Stimulated activated naive CD8-positive, alpha-beta T cell treated with anti-CD3 and anti-CD28 coated beads, Interleukin-15, amount 100 ng/mL, for 72 hours (primary cell): ENCODE data around the gene MNAT1.

ENCODE experiments used
- ATAC-seq: fragments of 150-1000 bp; cut with Tn5 transposase; 2 replicates; pipeline ENCODE4 v1.10.0; 2021; ENCODE audit warnings: mild to moderate bottlenecking, moderate library complexity
- DNase-seq, 2 donors: peaks; one replicate each; pipeline ENCODE4 v3.0.0; 2021 to 2022
- H3K27ac Mint-ChIP-seq, 2 donors: one replicate each; pipeline ENCODE4 v1.8.0; 2022; ENCODE audit warnings: mild to moderate bottlenecking in 2 of 2, mixed read lengths in 2 of 2, moderate library complexity in 2 of 2
- H3K27me3 Mint-ChIP-seq: one replicate; pipeline ENCODE4 v1.8.0; 2022; ENCODE audit warnings: mixed read lengths
- H3K4me1 Mint-ChIP-seq: one replicate; pipeline ENCODE4 v1.8.0; 2022; ENCODE audit warnings: mild to moderate bottlenecking, mixed read lengths
- H3K4me3 Mint-ChIP-seq, 2 donors: one replicate each; pipeline ENCODE4 v1.8.0; 2022; ENCODE audit warnings: mild to moderate bottlenecking in 2 of 2, mixed read lengths in 2 of 2, moderate library complexity in 1 of 2
- H3K9me3 Mint-ChIP-seq, 2 donors: one replicate each; pipeline ENCODE4 v1.8.0; 2022; ENCODE audit warnings: mixed read lengths in 2 of 2

The MNAT1 gene

DNA sequence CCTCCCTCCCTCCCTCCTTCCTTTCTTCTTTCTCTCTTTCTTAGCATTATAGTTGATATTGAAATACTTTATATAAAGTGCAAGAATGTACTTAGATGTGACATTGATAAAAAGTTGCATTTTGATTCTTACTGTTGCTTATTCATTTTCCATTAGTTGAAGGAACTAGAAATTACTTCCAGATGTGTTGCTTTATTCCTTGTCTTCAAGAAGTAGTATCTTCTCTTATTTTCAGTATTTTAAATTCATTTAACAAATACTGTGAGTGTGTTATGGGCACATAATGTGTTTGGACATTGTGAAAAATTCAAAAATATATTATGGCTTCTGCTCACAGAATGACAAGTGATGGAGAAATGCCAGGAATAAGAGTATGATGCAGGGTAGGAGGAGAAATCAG is 200.8 kb downstream of the MNAT1 start:
- Mint-ChIP-seq H3K4me1 (no peaks in the 10 kb centered on the region), H3K4me3 (no peak overlapping the region), H3K27me3 (no peaks in the 10 kb centered on the region), H3K9me3 (peaks cover 4 to 15% of the 10 kb centered on the region in 2 donors), H3K27ac (no peak overlapping the region)
- ATAC-seq (no peak), DNase-seq (no peak)

DNA sequence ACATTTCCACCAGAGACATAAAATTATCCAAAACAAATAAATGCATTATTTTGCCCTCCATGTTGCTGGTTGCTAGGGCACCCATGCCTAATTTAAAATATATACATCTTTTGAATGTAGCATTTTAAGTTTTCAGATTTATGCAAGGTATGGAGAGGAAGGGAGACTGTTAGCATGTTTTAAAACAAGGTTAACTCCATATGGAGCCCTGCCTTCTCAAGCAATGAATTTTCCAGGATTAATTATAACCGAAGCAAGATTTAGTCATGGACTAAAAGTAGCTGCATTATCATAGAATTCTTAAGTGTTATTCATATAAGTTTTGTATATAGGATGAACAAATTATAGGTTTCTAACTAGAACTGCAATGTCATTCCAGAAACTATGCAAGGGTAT is 209.1 kb downstream of the MNAT1 start:
- Mint-ChIP-seq H3K4me1 (peaks cover 13% of the 10 kb centered on the region), H3K4me3 (no peak overlapping the region), H3K9me3 (peaks cover 0 to 9% of the 10 kb centered on the region in 2 donors), H3K27ac (no peak overlapping the region), H3K27me3 (no peaks in the 10 kb centered on the region)
- DNase-seq (no peak), ATAC-seq (no peak)

DNA sequence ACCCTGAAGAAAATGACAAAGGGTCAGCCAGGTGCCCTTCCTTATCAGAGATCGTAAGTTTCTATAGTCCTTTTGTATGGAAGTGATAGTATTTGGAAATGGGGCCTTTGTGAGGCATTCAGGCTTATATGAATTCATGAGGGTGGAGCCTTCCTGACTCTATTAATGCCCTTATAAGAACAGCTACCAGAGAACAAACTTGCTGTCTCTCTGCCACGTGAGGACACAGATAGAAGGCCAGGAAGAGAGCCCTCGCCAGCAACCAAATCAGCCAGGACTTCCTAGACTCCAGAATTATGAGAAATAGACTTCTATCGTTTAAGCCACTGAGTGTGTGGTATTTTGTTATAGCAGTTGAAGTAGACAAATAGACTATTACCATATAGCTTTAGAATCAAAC is 209.6 kb downstream of the MNAT1 start:
- peaks cover 0 to 5% of the 10 kb centered on the region in 2 donors for H3K9me3 Mint-ChIP-seq
- DNase-seq (no peak), ATAC-seq (no peak)
- H3K27me3 Mint-ChIP-seq: no peaks in the 10 kb centered on the region
- H3K4me3 Mint-ChIP-seq: no peak overlapping the region
- H3K27ac Mint-ChIP-seq: no peak overlapping the region
- peaks cover 13% of the 10 kb centered on the region for H3K4me1 Mint-ChIP-seq

DNA sequence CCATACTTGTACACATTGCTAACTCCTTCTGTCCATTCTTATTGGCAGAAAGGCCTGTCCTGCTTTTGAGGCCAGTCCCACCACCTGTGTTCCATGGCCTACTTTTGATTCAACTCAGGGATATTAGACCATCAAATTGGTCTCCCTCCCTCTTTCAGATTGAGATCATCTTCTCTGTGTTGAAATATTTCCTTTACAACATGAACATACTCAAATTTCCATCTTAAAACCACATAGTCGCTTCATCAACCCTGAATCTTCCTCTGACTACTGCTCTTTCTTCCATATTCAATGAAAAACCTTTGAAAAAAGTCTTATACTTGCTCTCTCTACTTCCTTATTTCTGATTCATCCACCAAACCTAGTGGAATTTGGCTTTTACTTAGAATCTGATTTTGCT is 211.4 kb downstream of the MNAT1 start:
- Mint-ChIP-seq H3K27ac (peak overlapping the region in 1 of 2 donors; percentile 8), H3K4me3 (no peak overlapping the region), H3K9me3 (no peaks in the 10 kb centered on the region), H3K27me3 (no peaks in the 10 kb centered on the region), H3K4me1 (peaks cover 13% of the 10 kb centered on the region)
- ATAC-seq: peak; percentile 83
- no peak for DNase-seq

DNA sequence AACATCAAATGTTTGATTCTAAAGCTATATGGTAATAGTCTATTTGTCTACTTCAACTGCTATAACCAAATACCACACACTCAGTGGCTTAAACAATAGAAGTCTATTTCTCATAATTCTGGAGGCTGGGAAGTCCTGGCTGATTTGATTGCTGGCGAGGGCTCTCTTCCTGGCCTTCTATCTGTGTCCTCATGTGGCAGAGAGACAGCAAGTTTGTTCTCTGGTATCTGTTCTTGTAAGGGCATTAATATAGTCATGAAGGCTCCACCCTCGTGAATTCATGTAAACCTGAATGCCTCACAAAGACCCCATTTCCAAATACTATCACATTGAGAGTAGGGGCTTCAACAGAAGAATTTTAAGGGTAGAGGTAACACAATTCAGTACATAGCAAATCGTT is 212.2 kb downstream of the MNAT1 start:
- H3K27me3 Mint-ChIP-seq: no peaks in the 10 kb centered on the region
- no peak overlapping the region for H3K4me3 Mint-ChIP-seq
- ATAC-seq: no peak
- peaks cover 13% of the 10 kb centered on the region for H3K4me1 Mint-ChIP-seq
- DNase-seq: no peak
- H3K27ac Mint-ChIP-seq: no peak overlapping the region
- H3K9me3 Mint-ChIP-seq: no peaks in the 10 kb centered on the region

DNA sequence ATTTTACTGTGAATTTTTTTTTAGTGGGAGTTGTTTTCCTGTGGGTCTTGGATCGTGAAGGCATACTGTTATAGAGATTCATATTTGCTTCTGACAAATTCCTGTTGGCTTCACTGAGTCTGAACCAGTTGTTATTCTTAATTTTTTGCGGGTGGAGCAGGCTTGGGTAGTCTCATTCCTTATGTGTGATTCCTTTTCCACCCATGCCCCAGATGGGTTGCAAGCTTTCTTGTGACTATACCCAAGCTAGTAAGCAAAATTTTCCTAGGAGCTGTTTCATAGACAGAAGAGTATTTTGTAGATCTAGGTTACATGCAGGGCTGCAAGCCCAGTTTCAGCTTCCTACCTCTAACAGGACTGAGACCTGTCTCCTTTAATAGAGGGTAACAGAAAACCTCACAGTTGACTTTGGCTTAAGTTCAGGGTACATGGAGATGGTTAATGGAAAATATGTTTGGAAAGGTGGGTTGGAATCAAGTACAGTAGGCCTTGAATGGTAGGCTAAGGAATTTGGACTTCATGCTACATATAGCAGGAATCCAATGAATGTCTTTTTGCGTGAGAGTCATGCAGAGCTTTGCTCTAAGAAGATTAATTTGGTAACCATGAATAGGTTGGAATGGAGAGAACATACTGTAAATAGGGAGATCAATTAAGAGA is 217.3 kb downstream of the MNAT1 start:
- Mint-ChIP-seq H3K9me3 (peaks cover 7 to 10% of the 10 kb centered on the region in 2 donors), H3K27ac (no peak overlapping the region), H3K27me3 (no peaks in the 10 kb centered on the region), H3K4me3 (no peak overlapping the region), H3K4me1 (peaks cover 9% of the 10 kb centered on the region)
- ATAC-seq (no peak), DNase-seq (no peak)

DNA sequence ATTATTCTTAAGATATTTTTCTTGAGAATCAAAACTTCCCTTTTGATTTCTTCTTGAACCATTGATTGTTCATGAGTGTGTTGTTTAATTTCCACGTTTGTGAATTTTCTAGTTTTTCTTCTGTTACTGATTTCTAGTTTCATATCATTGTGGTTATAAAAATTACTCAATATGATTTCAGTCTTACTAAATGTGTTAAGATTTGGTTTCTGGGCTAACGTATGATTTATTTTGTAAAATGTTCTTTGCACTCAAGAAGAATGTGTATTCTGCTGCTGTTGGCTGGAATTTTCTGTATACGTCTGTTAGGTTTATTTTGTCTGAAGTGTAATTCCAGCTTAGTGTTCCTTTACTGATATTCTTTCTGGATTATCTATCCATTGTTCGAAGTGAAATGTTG is 221.6 kb downstream of the MNAT1 start:
- Mint-ChIP-seq H3K4me1 (peaks cover 12% of the 10 kb centered on the region), H3K9me3 (peaks cover 28 to 29% of the 10 kb centered on the region in 2 donors), H3K27me3 (no peaks in the 10 kb centered on the region), H3K27ac (no peak overlapping the region), H3K4me3 (peak overlapping the region in 1 of 2 donors; percentile 38)
- DNase-seq: no peak
- peak; percentile 59 for ATAC-seq

DNA sequence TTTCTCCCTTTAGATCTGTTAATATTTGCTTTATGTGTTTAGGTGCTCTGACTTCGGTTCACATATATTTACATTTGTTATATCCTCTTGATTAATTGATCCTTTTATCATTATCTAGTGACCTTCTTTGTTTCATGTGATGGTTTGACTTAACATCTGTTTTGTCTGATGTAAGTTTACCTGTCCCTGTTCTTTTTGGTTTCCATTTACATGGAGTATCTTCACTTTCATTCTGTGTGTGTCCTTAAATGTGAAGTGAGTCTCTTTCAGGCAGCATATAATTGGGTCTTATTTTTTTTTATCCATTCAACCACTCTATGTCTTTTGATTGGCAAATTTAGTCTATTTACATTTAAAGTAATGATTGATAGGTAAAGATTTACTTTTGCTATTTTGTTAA is 222.1 kb downstream of the MNAT1 start:
- peak overlapping the region in 1 of 2 donors; percentile 30 for H3K27ac Mint-ChIP-seq
- peaks cover 28 to 32% of the 10 kb centered on the region in 2 donors for H3K9me3 Mint-ChIP-seq
- ATAC-seq: no peak
- H3K4me3 Mint-ChIP-seq: peak overlapping the region in 1 of 2 donors; percentile 38
- no peak for DNase-seq
- no peaks in the 10 kb centered on the region for H3K27me3 Mint-ChIP-seq
- H3K4me1 Mint-ChIP-seq: peaks cover 12% of the 10 kb centered on the region

DNA sequence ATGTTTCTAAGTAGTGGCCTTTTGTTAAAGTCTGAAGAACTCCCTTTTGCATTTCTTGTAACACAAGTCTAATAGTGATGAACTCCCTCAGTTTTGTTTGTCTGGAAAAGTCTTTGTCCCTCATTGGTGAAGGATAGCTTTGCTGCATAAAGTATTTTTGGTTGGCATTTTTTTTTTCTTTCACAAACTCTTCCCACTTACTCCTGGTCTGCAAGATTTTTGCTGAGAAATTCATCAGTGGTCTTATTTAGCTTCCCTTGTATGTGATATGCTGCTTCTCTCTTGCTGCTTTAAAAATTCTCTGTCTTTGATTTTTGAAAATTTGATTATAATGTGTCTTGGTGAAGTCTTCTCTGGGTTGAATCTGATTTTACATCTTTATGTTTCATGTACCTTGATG is 223.6 kb downstream of the MNAT1 start:
- Mint-ChIP-seq H3K4me1 (peaks cover 12% of the 10 kb centered on the region), H3K27ac (no peak overlapping the region), H3K4me3 (no peak overlapping the region), H3K27me3 (no peaks in the 10 kb centered on the region), H3K9me3 (peaks cover 28 to 32% of the 10 kb centered on the region in 2 donors)
- ATAC-seq: no peak
- no peak for DNase-seq

DNA sequence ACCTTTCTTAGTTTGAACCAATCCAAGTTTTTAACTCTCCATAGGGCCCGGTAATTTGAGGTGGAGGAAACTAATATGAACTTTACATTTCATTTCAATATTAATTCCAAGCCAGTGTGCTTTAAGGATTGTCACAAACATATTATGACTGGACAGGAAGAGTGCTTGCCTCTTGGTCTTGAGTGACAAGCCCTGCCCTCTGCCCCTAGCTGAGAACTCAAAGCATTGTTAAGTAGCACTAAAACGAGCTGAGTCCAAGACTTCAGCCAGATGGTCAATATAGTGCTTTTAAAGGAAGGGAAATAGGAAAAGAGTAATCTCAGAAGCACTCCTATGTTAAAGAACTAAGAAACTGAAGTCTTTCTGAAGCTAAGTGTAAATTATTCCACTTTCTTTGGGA is 229.2 kb downstream of the MNAT1 start:
- Mint-ChIP-seq H3K9me3 (peaks cover 9 to 10% of the 10 kb centered on the region in 2 donors), H3K27ac (no peak overlapping the region), H3K27me3 (no peaks in the 10 kb centered on the region), H3K4me1 (peaks cover 7% of the 10 kb centered on the region), H3K4me3 (no peak overlapping the region)
- DNase-seq: no peak
- no peak for ATAC-seq

DNA sequence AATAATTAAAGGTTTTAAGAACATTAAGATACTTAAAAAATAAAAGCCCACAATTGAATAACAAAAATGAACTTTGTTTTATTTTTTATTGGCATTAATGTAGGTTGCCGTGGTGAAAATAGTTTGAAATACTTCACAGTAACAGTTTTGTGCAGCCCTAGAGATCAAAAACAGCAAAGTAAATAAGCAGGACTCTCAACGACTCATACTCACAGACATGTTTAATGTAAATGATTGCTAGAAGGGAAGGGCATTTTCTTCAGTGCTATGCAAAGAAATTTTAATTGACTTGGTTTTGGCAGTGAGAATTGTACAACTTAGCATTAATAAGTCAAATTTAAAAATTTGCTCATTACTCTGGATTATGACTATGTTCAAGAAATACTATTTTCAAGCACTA is 230.3 kb downstream of the MNAT1 start:
- no peak overlapping the region for H3K4me3 Mint-ChIP-seq
- H3K4me1 Mint-ChIP-seq: peaks cover 7% of the 10 kb centered on the region
- no peak overlapping the region for H3K27ac Mint-ChIP-seq
- peaks cover 0 to 10% of the 10 kb centered on the region in 2 donors for H3K9me3 Mint-ChIP-seq
- ATAC-seq: no peak
- DNase-seq: no peak
- no peaks in the 10 kb centered on the region for H3K27me3 Mint-ChIP-seq

DNA sequence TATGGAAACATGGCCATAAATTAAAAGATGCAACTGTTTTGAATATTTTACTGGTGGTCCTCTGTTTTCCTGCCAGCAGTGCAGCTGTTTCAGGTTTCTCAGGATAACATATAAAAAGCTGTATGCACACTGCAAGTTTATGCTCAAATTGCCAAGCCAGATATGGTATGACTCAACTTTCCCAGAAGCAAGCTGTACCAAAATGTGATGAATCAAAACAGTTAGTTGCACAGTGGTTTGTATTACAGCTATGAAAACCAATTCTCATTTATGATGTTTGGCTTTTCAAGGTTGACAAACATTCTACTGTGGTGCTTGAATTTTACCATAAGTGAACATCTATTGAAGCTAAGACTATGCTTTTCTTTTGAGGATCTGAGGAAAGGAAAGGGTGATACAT is 230.8 kb downstream of the MNAT1 start:
- DNase-seq (peak in 1 of 2 donors; percentile 18), ATAC-seq (peak; percentile 97)
- no peak overlapping the region for H3K4me3 Mint-ChIP-seq
- H3K4me1 Mint-ChIP-seq: peaks cover 7% of the 10 kb centered on the region
- peaks cover 0 to 7% of the 10 kb centered on the region in 2 donors for H3K9me3 Mint-ChIP-seq
- no peak overlapping the region for H3K27ac Mint-ChIP-seq
- H3K27me3 Mint-ChIP-seq: no peaks in the 10 kb centered on the region

DNA sequence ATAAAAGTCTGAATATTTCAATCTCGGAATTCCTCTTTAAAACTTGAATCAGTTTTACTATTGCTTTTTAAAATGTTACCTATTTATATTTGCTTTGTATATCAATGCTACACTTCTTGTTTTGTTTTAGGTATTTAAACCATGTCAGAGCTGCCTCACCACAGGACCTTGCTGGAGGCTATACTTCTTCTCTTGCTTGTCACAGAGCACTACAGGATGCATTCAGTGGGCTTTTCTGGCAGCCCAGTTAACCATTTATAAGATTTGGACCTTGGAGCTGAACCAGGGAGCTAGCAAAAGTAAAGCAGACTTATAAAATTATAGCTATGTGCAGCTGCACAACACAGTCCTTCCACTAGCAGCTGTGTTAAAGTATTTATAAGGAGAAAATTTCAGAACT is 233.5 kb downstream of the MNAT1 start:
- peaks cover 9% of the 10 kb centered on the region for H3K4me1 Mint-ChIP-seq
- no peak overlapping the region for H3K4me3 Mint-ChIP-seq
- H3K27ac Mint-ChIP-seq: no peak overlapping the region
- no peaks in the 10 kb centered on the region for H3K9me3 Mint-ChIP-seq
- DNase-seq (no peak), ATAC-seq (no peak)
- no peaks in the 10 kb centered on the region for H3K27me3 Mint-ChIP-seq

DNA sequence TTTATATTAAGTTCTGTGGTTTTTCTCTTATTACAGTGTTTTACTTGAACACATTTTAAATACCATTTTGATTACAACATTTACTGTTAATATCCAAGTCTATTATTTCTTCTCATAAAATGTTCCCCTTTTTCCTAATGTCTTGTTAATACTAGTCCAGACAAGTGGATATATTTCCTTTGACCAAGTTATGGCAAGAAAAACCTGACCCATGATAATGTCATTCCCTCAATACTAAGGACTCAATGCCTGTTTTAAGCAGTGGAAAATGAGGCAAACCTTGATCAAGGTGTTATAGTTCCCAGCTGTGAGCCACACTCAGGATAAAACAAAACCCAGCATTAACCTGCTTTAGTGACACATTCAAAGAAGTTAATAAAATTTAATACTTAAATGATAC is 234.1 kb downstream of the MNAT1 start:
- H3K4me3 Mint-ChIP-seq: no peak overlapping the region
- peaks cover 12% of the 10 kb centered on the region for H3K4me1 Mint-ChIP-seq
- H3K27ac Mint-ChIP-seq: no peak overlapping the region
- DNase-seq (no peak), ATAC-seq (no peak)
- H3K27me3 Mint-ChIP-seq: no peaks in the 10 kb centered on the region
- no peaks in the 10 kb centered on the region for H3K9me3 Mint-ChIP-seq

DNA sequence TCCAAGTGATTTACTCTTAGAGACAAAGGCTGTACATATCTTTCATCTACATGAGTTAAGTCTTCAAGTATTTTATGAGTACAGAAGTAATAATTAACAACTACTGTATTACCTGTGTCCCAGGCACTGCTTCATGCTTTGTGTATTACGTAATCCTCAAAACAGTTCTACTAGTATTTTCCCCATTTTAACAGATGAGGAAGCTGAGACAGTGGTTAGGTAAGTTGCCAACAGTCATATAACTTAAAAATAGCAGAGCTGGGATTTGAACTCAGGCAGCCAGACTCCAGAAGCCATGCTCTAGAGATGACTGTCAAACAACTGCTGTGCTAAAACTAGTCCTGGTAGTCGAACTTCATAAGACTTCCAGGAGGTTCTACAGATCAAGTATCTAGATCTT is 235.6 kb downstream of the MNAT1 start:
- Mint-ChIP-seq H3K9me3 (no peaks in the 10 kb centered on the region), H3K4me3 (no peak overlapping the region), H3K4me1 (peaks cover 11% of the 10 kb centered on the region), H3K27ac (no peak overlapping the region), H3K27me3 (no peaks in the 10 kb centered on the region)
- ATAC-seq (no peak), DNase-seq (no peak)

DNA sequence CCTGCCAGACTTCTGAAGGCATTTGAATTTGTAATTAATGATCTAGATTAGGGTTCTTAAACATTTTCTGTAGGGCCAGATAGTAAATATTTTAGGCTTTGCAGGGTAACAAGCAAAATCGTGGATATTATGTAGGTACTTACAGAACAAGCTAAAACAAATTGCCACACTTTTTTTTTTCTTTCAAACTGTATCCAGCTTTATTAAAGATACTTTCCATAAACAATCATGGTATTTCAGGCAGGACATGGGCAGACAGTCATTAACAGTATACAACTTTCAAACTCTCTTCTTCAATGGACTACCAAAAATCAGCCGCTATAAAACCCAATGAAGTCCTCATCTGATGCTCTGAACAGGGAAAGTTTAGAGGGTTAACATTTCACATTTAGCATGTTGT is 236.7 kb downstream of the MNAT1 start:
- Mint-ChIP-seq H3K27ac (no peak overlapping the region), H3K4me3 (no peak overlapping the region), H3K9me3 (no peaks in the 10 kb centered on the region), H3K27me3 (no peaks in the 10 kb centered on the region), H3K4me1 (peaks cover 5% of the 10 kb centered on the region)
- DNase-seq: no peak
- no peak for ATAC-seq

DNA sequence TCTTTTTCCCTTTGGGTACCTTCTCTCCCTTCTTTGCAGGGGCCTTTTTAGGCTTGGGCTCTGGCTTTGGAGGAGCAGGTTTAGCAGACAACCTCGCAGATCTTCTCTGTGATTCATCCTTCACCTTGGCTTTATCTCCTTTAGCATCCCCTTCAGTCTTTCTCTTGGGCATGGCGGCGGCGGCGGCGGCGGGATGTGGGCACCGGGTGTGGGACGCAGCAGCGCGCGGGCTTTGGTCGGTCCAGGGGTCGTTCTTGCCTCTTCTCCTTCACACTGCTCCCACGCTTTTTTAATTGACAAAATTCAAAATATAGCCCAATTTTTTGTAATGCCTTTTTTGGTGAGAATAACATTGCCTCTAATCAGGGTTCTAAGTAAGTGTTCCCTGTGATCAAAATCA is 237.7 kb downstream of the MNAT1 start:
- no peaks in the 10 kb centered on the region for H3K9me3 Mint-ChIP-seq
- H3K4me1 Mint-ChIP-seq: peaks cover 13% of the 10 kb centered on the region
- DNase-seq: no peak
- H3K27ac Mint-ChIP-seq: no peak overlapping the region
- H3K4me3 Mint-ChIP-seq: no peak overlapping the region
- no peaks in the 10 kb centered on the region for H3K27me3 Mint-ChIP-seq
- ATAC-seq: no peak
